WTC11 (cell line): ENCODE measurements around the gene STK33.

ENCODE experiments used
- CBFB ChIP-seq: sonication (generic); formaldehyde crosslinking; IDR thresholded peaks from 2 replicates; pipeline ENCODE4 v1.8.1; 2022; ENCODE audit warnings: mild to moderate bottlenecking, low read depth, missing genetic modification reagents
- E2F5 ChIP-seq: sonication (generic); formaldehyde crosslinking; IDR thresholded peaks from 2 replicates; pipeline ENCODE4 v1.8.1; 2022; ENCODE audit warnings: mild to moderate bottlenecking, moderate library complexity, missing genetic modification reagents
- KAT7 ChIP-seq: sonication (generic); formaldehyde crosslinking; IDR thresholded peaks from 2 replicates; pipeline ENCODE4 v1.8.1; 2023; ENCODE audit warnings: missing genetic modification reagents, mild to moderate bottlenecking, borderline replicate concordance
- RELA ChIP-seq: sonication (generic); formaldehyde crosslinking; IDR thresholded peaks from 2 replicates; pipeline ENCODE4 v1.8.1; 2022; ENCODE audit warnings: missing genetic modification reagents, mild to moderate bottlenecking, borderline replicate concordance
- USF2 ChIP-seq: sonication (generic); formaldehyde crosslinking; IDR thresholded peaks from 2 replicates; pipeline ENCODE4 v1.8.1; 2023; ENCODE audit warnings: mild to moderate bottlenecking, missing genetic modification reagents, moderate library complexity

- TF ChIP-seq RELA (CRISPR knock-in tag) (no peak), CBFB (CRISPR knock-in tag) (no peak), E2F5 (no peak), KAT7 (CRISPR knock-in tag) (no peak), USF2 (no peak)
These were observed 62.0 kb downstream of the STK33 start for GRCh38 chr11:8531982-8532381.
